Midbrain (tissue), 1 donor: ENCODE results near the gene OR10AD1.
A peak's percentile ranks its signal among the peaks of the same experiment; 100 is the strongest.

ENCODE experiments used
- DNase-seq: peaks from one replicate; lab custom pipeline; 2025; lab: John Stamatoyannopoulos, UW

OR10AD1 gene

DNA sequence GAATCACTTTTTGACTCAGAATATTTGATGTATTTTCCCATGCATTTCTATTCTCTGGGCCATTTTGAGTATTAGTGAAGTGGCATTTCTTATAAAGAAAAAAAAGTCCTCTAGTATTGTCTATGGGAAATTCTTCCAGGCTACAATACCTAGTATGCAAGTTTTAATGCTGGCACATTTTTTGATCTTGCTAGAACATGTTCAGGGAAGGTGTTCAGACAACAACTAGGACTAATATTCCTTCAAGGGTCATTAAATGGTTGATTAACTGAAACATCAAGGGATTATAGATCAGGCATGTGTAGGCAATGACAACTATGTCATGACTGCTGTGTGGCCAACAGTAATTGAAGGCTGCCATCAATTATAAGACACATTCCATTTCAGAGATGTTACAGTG is 12.0 kb downstream of the OR10AD1 start:
- DNase-seq: no peak

DNA sequence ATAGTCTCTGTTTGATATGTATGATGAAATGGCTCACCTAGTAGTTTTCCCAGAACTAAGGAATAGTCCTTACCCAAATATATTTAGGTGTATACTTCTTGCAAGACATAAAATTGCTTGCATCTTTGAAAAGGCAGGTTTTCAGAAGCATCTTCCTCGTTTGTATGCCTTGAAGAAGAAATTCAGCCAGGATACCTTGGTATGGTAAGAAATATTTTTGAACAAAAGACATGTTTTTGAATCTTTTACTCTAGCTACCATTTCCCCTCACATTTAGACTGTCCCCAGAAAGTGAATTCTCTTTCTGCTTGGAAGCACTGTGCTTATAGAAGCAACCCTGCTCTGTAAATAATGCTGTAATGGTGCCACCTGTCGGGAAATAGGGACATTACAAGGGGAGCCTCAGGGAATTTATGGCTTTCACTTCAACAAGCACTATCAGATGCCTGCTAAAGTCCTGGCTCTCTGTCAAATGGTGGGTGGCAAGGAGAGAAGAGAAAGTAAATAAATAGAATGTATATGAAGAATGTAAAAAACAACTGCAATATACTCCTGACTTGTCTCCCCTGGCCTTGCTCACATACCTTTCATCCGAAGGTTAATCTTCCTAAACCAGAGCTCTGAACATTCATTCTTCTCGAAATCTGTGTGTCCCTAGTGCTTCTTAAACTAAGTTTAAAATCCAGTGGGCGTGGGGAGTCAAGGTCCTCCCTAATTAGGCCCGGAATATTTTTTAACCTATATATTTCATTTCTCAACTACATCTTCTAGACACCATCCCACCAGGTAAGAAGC is 13.6 kb downstream of the OR10AD1 start:
- peak; percentile 84 for DNase-seq

DNA sequence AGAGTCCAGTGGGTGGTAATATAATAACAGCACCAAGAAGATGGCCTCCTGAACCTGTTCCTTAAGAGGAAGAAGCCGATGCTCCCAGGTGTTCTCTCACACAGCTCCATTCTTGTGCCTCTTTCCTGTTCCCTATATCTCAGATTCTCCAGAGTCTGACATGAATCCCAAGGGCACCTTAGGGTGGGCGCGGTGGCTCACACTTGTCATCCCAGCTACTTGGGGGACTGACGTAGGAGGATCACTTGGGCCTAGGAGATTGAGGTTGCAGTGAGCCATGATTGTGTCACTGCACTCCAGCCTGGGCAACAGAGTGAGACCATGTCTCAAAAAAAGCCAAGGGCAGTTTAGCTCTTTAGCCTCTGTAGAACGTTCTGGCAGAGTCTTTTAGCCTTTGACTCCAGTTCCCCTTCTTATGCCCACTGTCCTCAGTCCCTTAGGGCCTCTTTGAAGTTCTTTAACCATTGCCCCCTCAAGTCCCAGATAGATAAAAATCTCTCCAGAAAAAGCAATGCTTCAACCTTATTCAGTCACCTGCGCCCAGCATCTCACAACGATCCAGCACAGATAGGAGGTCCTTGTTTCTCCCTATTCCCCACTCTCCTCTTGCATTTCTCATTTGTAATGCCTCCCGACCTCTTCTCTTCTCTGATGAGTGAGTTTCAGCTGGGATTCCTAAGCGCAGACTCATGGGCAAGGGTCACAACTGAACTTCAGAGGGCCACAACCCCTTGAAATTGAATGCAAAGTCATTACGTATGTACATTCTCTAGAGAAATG is 15.0 kb downstream of the OR10AD1 start:
- DNase-seq: no peak

DNA sequence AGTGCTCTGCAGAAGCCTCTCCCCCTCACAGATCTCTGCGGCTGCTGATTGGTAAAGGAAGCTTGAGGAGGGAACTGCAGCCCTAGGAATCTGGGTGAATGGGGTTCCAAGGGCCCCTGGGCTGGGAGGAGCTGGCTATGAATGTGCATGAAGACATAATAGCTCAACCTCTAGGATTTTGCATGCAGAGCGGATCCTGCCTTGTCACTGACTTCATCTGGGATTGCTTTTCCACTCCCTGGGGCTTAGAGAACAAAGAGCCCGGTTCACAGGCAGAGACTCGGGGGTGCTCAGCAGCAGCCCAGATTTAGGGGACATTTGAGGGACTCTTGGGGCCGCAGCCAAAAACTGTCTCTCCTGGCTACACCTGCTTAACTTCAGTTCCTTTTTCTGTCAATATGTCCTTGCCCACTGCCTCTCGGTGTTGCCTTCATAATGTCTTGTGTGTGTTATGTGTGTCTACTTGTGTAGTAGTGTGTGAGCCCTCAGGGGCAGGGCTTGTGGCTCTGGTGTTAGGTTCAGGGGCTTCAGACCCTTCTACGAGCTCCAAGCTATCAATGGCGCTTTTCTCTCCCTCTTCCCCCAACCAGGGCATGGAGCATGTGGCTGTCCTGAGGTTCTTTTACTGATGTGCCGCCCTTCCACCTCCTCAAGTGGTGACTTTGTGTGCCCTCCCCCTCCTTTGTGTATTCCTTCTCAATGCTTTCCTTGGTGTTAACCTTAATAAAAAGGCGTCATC is 17.7 kb downstream of the OR10AD1 start:
- no peak for DNase-seq

DNA sequence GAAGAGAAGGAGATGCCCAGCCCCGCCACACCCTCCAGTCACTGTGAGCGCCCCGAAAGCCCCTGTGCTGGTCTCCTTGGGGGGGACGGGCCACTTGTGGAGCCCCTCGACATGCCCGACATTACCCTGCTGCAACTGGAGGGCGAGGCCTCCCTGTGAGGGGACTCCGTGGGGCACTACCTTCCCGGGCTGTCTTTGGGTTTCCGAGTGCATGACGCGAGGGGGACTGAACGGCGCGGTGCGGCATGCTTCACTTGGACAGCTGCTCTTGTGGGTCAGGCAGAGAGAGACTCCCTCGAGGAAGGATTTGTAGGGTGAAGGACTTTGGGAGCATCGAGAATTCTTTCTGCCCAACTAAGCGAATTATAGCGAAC is 18.6 kb downstream of the OR10AD1 start:
- no peak for DNase-seq

GRCh38 chr12:48183876-48184548 is 19.1 kb downstream of the OR10AD1 start:
- no peak for DNase-seq

GRCh38 chr12:48183091-48183875 is 19.8 kb downstream of the OR10AD1 start, which contains the start of gene CCDC184:
Gene CCDC184, plus strand, starts transcription at chr12:48183644. Its CDS starts 479 bp downstream, at chr12:48184123.
- peak; percentile 75 for DNase-seq

DNA sequence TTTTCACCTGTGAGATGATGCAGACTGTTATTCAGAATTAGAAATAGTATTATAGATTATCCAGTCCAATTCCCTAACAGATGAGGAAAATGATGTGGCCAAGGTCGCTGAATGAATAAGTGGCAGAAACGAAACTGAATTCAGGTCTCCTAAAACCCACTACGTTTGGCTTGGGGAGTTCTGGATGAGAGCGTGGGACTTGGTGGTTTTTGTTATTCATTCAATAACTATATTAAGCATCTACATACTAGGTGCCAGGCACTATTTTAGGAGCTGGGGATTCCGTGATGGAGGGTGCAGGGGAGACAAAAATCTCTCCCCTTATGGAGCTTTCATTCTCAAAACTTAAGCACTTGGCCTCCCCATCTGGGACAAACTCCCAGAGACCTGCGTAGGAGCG is 20.5 kb downstream of the OR10AD1 start:
- no peak for DNase-seq

GRCh38 chr12:48180857-48181495 is 22.1 kb downstream of the OR10AD1 start:
- DNase-seq: no peak

DNA sequence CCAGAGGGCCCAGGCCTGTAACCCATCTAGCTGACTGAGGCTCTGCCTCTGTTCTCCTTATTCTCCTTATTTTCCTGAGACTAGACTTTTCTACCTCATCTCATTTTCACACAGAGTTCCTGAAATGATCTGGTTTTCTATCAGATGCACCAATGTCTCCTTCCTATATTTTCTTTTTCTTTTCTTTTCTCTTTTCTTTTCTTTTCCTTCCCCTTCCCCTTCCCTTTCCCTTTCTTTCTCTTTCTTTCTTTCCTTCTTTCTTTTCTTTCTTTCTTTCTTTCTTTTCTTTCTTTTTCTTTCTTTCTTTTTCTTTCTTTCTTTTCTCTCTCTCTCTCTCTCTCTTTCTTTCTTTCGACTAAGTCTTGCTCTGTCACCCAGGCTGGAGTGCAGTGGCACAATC is 22.7 kb downstream of the OR10AD1 start:
- no peak for DNase-seq

DNA sequence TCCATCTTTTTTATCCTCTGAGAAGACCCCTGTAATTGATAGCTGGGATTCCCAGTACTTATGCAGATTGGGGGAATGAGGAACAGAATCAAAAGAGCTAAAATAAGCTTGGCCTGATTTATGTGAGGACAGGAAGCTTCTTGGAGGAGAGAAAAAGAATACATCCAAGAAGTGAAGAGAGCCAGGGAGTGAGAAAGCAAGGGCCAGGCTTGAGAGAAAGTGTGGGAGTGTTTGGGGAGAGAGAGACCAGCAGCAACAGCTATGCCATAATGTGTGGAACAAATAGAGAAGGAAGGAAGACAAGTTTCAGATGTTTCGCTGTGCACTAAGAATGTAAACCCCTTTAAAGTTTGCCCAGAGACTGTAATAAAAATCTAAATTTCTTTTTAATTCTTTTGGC is 23.6 kb downstream of the OR10AD1 start:
- DNase-seq: no peak

DNA sequence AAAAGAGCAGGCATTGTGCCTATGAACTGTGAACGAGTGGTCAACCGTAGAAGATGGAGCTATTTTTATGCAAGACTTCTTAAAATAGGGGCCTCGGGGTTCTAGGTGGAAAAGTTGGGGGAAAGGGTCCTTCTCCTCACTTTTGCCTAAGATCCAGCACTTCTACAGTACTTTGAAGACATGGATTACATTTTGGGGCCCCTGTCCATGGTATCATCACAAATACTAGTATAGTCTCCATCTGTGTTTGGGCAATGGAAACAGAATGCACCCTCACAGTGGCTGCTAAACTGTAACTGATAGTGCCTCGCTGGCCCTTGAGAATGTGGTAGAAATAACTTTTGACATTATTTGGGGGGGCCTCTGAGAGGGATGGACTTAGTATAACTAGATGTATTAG is 25.1 kb downstream of the OR10AD1 start:
- no peak for DNase-seq

GRCh38 chr12:48176417-48176751 is 26.7 kb downstream of the OR10AD1 start:
- DNase-seq: no peak

- DNase-seq: no peak
These were observed 27.3 kb downstream of the OR10AD1 start for GRCh38 chr12:48175613-48176416.

GRCh38 chr12:48169011-48169410 is 34.1 kb downstream of the OR10AD1 start:
- DNase-seq: no peak

GRCh38 chr12:48165089-48165981 is 37.8 kb downstream of the OR10AD1 start:
- DNase-seq: peak; percentile 47

DNA sequence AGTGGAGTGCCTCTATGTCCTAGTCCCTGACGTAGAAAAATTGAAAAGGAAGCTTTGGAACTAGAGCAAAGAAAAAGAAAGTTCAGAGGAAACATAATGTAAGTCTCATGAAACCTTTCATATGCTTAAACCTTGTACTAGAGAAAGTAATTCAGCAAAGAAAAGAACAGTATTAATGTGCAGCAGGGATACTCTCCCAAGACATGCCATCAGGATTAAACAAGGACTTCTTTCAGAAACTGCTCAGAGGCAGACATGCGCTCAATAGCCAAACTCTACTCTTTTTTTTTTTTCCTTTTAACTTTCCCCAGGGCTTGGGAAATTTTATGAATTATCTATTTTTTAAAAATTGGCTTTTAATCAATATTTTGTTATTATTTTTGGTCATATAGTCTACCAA is 38.6 kb downstream of the OR10AD1 start:
- DNase-seq: peak; percentile 44

DNA sequence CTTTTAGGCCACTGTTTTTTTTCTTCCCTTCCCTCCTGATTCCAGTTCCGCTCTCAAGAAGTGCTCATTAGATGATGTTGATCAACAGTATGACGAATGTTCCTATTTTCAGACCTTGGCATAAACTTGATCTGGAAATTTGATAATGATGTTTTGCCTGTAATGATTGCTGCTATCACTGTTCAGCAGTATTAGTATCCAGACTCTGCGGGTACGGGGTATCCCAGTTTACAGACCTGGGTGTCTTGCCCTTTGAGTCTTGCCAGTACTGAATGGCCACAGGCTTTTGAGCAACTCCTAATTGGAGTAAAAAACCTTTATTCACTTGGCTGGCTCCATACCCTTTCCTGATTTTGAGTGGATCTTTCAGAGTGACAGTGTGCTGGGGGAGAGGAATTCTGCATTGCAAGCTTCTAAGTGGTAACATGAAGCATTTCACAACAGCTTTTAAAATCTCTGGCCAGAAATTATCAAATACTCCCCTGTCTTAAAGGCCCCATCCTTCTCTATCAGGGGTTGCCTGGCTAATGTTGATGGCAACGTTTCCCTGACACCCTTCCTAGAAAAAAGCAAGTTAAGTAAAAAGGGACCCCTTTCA is 39.8 kb downstream of the OR10AD1 start:
- no peak for DNase-seq

GRCh38 chr12:48160807-48161206 is 42.3 kb downstream of the OR10AD1 start:
- peak; percentile 35 for DNase-seq
